GM19193 (cell line): ENCODE results near the gene CFAP161.

Experiments used
- POLR2A ChIP-seq: IDR thresholded peaks from 4 replicates; pipeline ENCODE4 v1.6.1; 2011; ENCODE audit not compliant: insufficient read depth, insufficient read length; ENCODE audit errors: extremely low read depth

The CFAP161 gene

DNA sequence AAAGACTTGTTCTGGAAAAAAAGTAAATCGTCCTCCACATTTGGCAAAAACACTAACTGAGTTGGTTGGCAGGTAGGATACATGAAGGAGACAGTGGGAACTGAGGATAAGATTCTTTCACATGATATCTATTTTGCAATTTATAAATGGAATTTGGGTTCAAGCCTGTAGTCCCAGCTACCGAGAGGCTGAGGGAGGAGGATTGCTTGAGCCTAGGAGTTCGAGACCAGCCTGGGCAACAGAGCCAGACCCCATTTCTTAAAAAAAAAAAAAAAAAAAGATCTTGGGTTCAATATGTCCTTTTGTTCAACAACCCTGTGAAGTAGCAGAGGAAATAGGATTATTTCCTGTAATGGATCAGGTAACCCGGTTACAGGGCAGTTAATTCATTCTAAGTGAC lies 35.7 kb upstream of the CFAP161 start:
- no peak for TF ChIP-seq POLR2A

GRCh38 chr15:81098861-81099651 lies 35.0 kb upstream of the CFAP161 start:
- no peak for TF ChIP-seq POLR2A

GRCh38 chr15:81101894-81102815 lies 31.9 kb upstream of the CFAP161 start:
- TF ChIP-seq POLR2A: no peak

GRCh38 chr15:81103857-81104256 lies 30.2 kb upstream of the CFAP161 start:
- TF ChIP-seq POLR2A: no peak

DNA sequence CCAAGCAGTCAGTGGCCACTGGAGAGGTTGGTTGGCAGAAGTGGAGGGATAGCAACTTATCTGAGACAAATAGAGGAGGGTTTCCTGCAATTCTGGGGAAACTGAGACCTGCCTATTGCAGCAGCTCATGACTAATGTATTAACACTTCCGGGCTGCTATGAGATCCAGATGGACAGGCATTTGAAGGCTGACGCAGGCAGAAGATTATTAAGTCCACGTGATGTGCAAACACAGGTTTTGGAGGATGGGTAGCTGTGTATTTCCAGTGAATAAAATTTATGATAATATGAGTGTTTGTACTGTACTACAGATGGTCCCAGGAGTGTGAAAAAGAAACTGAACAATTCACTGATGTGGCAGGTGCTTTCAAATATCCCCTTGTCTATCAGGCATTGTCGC lies 28.5 kb upstream of the CFAP161 start:
- TF ChIP-seq POLR2A: no peak

DNA sequence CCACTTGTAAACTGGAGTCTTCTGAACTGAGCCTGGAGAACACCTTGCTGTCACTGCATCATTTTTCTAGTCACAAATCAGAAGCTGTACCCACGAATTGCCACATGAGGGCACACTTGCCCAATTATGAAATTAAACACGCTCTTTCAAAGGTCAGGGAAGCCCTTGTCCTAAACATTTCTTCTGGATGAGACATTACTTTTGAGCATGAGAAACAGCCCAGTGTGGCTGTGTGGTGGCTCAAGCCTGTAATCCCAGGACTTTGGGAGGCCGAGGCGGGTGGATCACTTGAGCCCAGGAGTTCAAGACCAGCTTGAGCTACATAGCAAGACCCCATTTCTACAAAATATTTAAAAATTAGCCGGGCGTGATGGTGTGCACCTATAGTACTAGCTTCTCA lies 27.5 kb upstream of the CFAP161 start:
- TF ChIP-seq POLR2A: no peak

GRCh38 chr15:81107889-81108288 lies 26.2 kb upstream of the CFAP161 start:
- no peak for TF ChIP-seq POLR2A

- TF ChIP-seq POLR2A: no peak
Measured at GRCh38 chr15:81108427-81108826, 25.6 kb upstream of the CFAP161 start.

GRCh38 chr15:81111018-81111417 lies 23.1 kb upstream of the CFAP161 start:
- TF ChIP-seq POLR2A: no peak

DNA sequence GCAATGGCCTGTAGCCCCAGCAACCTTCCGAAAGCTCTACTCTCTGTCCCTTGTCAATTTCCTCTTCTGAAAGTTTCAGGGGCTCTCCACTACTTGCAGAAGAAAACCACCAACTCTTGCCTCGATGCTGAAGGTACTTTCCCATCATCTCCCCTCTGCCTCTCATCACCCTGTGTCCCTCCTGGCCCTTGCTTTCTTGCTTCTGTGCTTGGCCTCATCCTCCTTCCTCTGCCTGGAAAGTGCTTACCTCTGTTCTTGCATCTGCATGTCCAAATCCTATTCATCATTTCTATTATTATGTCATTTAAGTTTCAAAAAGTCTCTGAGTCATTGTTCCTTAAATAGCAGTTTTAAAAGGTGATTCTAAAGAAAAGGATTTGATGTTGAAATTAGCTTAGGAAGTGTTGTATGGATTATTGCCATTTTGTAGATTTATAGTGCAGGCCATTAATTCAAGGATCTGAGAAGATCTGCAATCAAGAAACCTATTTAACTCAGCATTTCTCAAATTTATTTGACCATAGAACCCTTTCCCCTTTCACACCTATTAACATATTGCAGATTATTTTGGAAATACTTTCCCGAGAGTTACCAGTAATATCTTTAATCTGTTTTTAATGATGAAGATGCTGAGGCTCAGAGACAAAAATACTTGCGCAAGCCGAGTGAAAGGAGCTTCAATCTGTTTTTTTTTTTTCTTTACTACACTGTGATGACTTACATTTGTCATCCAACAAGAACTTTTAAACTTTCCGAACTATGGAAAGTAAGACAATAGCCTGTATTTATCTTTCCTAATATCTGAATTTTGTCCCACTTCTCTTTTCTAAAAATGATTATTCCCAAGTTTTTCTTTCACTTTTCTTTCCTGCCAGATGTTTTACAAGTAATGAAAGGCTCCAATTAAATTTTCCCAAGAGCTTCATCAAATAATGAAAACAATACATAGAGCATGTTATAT lies 22.3 kb upstream of the CFAP161 start:
- TF ChIP-seq POLR2A: no peak

DNA sequence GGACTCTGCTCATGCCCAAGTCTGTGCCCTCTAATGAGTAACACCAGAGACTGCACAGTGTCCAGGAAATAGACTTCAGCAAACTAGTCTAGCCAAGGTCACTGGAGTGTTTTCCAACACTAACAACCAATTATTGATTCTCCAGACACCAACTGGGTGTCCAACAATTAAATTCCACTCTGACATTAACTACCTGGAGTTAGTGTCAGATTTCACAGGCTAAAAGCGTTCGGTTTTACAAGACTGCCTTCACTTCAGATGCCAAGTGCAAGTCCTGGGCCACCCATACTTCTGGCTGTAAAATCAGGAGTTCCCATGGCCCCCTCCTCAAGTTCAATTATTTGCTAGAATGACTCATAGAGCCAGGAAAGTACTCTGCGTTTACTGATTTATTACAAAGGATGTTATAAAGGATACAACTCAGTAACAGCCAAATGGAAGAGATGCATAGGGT lies 20.8 kb upstream of the CFAP161 start:
- TF ChIP-seq POLR2A: no peak

GRCh38 chr15:81113861-81114291 lies 20.2 kb upstream of the CFAP161 start:
- no peak for TF ChIP-seq POLR2A

GRCh38 chr15:81115054-81115939 lies 18.8 kb upstream of the CFAP161 start:
- no peak for TF ChIP-seq POLR2A

DNA sequence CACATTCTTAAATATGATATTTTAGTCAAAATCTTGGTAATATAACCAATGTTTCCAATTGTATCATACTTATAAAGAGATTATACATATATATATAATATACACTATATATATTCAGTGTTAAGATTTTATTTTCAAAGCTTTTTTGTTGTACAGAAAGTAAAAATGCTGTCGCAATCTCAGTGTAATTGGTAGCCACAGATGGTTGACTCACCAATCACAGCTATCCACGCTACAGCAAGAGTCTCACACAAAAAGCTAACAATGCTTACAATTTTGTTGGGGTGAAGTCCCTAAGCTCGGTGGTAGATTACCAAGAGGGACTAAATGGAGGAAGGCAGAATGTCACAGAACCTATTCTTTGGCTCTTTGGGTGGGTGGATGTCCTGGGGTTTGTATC lies 16.9 kb upstream of the CFAP161 start:
- TF ChIP-seq POLR2A: no peak
